ENCODE results near the gene USP26. TPM values are rescaled to one million over a fixed set of nuclear protein-coding genes. Genes with fewer than 3 reads are reported as not detected.

Gene USP26, protein sequence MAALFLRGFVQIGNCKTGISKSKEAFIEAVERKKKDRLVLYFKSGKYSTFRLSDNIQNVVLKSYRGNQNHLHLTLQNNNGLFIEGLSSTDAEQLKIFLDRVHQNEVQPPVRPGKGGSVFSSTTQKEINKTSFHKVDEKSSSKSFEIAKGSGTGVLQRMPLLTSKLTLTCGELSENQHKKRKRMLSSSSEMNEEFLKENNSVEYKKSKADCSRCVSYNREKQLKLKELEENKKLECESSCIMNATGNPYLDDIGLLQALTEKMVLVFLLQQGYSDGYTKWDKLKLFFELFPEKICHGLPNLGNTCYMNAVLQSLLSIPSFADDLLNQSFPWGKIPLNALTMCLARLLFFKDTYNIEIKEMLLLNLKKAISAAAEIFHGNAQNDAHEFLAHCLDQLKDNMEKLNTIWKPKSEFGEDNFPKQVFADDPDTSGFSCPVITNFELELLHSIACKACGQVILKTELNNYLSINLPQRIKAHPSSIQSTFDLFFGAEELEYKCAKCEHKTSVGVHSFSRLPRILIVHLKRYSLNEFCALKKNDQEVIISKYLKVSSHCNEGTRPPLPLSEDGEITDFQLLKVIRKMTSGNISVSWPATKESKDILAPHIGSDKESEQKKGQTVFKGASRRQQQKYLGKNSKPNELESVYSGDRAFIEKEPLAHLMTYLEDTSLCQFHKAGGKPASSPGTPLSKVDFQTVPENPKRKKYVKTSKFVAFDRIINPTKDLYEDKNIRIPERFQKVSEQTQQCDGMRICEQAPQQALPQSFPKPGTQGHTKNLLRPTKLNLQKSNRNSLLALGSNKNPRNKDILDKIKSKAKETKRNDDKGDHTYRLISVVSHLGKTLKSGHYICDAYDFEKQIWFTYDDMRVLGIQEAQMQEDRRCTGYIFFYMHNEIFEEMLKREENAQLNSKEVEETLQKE
- not detected in 2 replicates for total RNA-seq

DNA sequence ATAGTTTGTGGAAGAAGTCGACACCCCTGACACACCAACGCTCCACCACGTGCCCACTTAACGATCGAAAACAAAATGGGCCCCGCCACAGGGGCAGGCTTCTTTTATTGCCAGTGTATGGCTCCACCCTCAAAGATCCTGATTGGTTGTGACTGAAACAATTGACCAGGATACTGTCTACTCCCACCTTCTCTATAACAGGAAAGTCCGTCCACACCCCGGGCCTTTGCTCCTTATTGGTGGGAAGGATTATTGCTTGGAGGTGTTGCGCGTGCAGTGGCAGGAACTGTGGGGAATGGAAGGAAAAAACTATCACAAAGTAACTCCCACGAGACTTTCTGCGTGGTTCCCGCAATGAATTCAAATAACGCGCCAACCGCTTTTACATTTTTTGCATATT lies at the start of gene USP26:
Gene USP26 (minus strand): TSS at position 79 of the 400 bp plus-strand sequence. CDS start 68,889 bp downstream, outside the sequence.

Other genes starting within 250 kb of the USP26 start
- 0.10 and 0.67 TPM in 2 replicates for gene HS6ST2, start 138.5 kb downstream of the USP26 start, total RNA-seq
- gene TFDP3, start 121.2 kb upstream of the USP26 start, total RNA-seq = not detected in 2 replicates

Measured in mammary microvascular endothelial cell (primary cell).